ENCODE data around the gene AGBL1.
A peak's percentile ranks its signal among the peaks of the same experiment; 100 is the strongest.
"Not testable (repeated sequence)": the region's sequence is repeated elsewhere in the genome, so short reads cannot be mapped to it uniquely, and the experiment has no call there.

Gene AGBL1

DNA sequence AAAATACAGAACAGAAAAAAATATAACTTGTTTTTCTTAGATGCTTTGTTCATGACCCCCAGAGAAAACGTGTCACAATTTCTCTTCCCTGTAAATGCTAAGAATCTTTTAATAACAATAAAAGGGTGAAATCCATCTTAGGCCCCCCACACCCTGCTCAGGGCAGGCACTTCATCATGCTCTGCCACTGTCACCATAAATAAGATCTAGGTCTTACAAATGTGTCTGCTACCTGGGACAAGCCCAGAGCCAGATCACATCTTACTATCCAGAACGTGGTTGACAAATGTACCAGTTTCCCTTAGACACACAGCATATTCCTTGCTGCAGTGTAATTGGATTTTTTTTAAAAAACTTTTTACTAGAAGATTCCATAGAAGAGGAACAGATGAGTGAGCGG lies 795.4 kb downstream of the AGBL1 start:
- no peak for DNase-seq (ENCODE audit: low read depth)

DNA sequence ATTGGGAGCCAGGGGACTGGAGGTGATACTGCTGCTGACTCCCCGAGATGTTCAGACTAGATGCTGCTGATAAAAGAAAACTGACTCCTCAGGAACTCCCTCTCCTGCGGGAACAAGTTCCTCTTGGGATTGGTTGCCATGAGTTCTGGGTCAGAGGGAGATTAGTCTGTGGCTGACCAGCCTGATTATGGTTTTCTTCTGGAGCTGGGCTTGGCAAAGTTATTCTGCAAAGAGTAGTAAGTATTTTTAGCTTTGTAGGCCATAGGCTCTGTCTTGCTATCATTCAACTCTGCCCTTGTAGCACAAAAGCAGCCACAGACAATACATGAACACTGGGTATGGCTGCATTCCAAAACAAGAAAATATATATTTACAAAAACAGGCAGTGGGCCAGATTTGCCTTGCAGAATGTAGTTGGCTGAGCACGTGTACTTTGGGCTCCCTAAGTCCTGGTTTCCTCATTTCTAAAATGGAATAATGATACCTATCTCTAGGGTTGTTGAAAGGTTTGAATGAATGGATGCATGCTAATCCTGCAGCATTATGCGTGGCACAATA lies 796.8 kb downstream of the AGBL1 start:
- no peak for DNase-seq (ENCODE audit: low read depth)

DNA sequence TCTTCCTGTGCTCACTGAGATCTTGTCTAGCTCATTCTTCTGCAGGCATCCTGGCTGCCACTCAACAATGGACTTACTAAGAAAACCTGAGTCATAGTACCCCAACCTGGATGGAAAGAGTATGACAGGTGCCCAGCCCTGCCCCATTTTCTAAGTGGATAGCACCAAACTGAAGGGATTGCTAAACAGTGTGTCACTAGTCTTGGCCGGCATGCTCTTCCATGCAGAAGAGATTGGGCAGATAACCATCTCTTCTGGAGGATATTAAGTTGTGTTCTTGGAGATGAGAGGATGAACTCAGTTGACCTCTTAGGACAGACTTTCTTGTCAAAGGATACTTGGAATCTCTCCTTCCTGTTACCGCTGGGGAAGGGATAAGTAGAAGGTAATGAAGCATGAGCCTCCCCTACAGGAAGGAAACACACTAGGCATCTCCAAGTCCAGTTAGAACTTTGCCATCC lies 797.5 kb downstream of the AGBL1 start:
- DNase-seq (ENCODE audit: low read depth): peak; percentile 38

DNA sequence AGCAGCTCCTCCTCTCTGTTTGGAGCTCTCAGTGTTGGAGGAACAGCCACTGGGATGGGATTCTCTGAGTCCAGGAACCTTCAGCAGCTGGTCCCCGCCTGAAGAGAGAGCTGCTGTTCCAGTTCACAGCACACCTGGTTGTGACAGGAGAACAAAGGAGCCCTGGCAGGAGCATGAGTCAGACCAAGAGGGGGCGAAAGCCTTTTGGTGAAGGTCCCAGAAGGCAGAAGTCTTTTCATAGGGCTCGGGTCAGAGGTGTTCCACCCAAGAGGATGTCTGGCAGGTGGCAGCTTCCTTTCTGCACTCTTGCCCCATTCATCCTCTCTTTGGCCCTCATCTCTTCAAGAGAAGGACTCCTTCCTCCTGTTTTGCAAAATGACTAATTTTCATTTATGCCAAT lies 799.2 kb downstream of the AGBL1 start:
- not testable (repeated sequence) for DNase-seq (ENCODE audit: low read depth)

DNA sequence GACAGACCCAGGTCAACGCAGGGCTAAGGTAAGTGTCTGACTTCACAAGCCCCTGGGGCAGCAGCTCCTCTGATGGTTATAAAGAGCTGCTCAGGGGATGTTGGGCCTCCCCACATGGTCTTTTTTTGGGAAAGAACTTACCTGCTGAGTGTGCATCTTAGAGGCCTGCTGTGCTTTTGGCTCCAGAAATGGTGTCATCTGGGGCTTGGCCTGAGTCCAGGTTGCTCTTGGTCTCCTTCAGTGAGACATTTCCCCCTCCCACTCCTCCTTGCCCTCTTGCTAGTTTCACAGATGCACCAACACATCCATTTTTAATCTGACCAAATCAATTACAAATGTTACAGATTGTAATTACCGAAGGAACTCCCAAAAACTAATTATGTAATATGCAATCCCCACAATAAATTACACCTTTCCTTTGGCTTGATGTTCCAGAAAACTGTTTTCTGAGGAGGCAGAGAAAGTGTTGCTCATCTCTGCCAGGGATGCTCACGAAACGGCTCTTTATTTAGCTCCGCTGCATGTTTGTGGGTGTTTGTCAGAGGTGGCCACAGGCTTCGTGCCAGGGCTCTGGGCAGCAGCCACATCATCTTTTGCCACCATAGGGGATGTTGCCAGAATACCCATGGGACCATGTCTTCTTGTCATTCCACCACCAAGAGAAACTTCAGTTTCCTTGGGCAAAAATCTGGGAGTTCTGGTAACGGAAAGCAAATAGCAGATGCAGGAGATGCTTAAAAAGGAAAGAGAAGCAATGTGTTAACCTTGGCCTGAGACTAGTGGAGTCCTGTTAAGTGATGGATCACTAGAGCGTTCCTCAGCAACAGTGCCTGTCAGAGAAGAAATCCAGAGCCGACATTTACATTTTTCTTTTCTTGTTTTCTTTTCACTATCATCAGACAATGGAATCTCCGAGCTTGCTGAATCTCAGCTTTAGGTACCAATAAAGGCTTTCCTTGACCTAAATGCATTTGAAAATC lies 799.9 kb downstream of the AGBL1 start:
- DNase-seq (ENCODE audit: low read depth): no peak

DNA sequence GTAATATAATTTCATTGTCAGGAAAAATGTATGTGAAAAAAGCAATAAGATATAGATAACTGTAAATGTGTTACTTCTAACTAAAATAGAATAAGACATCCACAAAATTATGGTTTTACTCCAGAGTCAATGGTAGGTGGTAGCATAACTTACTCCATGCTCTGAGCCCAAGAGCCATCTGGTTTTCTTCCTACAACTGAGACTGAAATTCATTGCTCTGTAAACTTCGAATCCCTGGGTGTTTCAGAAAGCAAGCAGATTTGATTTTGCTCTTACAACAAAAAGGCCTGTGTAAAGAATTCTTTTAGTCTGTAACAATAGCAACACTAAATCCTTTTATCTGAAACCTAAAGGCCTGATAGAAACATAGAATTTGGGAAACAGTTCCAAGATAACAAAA lies 805.9 kb downstream of the AGBL1 start:
- no peak for DNase-seq (ENCODE audit: low read depth)

DNA sequence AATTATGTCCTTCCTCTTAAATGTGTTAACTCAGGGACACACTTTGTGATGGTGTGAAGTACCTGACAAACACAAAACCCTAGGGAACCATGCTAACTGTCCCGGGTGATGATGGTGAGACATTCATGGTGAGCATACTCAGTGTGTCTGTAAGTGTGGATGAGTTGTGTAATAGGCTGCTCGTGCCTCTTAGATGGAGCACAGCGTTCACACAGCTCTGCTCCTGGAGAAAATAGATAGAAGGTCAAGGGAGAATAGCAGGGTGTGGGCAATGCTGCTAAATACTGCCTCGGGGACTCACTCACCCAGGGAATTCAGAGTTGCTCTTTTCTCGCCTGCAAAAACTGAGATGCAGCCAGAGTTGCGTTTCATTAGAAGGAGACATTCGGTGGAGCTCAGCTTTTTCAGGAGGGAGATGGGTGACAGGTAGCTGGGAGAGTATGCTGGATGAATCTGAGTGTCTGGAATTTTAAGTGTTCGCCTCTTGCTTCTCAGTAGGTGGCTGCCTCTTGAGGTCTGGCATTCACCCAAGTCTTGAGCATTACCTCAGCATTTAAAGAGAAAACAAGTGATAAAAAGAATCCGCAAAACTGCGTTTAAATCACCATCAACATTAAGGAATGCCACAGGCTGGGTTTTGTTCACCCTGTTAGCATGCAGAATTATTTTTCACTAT lies 813.2 kb downstream of the AGBL1 start:
- no peak for DNase-seq (ENCODE audit: low read depth)

DNA sequence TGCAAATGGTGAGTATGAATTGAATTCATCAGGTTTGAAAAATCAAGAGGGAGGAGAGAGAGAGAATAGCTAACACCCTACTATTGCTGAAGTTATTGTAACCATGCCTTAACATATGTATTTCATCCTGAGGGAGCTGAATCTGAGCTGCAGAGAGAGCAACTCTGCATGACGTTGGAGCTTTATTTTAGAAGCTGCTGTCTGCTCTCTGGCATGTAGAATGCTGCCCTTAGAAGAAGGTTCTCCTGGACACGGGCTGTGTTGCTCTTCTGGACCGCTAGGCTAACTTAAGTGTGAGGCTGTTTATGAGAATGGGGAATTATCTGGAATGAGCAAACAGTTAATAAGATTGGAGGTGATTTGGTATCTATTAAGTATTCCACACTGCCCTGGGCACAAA lies 814.6 kb downstream of the AGBL1 start:
- DNase-seq (ENCODE audit: low read depth): no peak

DNA sequence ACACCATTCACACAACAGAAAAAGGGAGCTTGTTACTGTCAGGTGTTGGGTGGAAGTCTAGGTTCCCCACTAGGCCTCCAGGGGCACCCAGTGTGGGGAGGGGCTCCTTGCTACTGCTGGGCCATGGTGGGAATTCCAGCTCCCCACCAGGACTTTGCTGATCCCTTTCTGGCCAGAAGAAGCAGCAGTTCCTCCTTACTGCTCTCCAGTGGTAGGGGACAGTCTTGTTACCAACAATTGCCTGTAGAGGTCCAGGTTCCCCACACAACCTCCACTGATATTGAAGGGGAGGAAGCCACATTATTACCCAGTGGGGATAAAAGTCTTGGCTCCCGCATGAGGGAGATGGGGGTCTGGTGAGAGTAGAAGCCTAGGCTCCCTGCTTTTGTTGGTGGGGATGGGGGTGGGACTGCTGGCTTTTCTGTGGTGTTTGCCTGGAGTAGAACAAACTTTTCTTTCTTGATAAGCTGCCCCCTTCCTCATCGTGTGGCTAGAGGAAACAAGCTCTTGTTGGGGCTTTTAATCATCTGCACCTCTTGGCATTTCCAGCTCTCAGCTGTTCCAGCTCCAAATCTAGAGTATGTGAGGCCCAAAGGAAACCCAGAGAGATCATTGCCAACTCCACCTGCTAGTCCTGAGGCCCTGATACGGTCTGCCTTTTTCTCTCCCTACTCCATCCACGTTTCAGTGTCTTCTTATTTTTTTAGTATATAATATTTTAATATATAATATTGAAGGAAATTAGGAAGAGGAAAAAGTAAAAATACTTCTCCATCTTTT lies 824.2 kb downstream of the AGBL1 start:
- DNase-seq (ENCODE audit: low read depth): no peak

DNA sequence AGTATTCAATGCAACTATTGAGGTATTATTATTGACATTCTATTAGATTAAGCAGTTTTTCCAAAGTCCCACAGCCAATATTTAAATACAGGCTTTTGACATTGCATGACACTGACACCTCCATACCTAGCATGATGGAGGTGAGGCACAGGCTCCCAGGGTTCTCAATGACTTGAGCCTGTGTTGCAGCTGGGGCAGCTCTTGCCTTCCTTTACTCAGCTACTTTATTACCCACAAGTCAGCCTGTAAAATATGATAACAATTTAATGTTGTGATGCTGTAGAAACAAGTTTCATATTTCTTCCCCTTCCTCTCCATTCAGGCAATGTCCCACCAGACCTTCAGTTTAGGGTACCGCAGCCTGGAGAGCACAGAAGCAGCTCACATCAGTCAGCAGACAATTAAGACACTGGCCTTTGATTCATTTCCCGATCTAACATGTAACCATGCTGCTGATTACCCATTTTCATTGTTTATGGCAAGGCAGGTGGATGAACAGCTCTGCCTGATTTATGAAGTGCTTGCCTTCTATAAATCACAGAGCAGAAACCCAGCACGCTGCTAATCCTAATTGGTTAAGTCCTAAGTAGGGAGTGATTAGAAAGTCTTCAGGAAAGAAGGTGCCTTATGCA lies 826.1 kb downstream of the AGBL1 start:
- DNase-seq (ENCODE audit: low read depth): no peak

DNA sequence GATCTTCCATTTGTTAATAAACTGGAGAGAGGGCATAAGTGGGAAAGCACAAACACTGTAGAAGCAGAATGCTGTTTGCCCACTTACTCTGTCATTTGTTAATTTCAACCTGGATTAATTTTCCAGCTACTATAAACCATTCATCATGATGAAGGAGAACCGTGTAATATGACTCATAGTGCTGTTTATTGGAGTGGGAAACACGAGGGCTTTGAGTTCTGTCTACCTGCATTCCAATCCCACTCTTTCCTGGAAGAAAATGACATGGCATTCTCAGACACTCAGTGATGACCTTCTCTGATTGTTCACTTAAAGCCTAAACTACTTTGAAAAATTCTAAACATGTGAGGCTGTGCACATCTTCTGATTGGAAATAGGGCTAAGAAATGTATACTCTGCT lies 826.7 kb downstream of the AGBL1 start:
- DNase-seq (ENCODE audit: low read depth): no peak

DNA sequence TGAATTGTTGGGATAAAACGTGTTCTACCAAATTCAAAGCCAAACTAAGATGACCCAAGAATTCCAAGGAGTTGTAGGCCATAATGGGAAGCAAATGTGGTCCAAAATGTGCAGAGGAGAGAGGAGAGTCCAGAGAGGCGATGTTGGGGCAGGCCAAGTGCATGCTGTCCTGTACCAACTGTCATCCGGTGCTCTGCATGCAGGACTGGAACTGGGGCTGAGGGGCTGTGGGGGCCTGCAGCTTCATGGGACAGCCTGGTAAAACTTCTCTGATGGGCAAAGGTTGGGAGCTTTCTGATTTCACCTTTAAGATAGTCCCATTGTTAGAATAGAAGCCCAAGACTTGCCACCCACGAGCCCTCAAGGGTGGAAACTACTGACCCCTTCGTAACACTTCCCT lies 831.4 kb downstream of the AGBL1 start:
- DNase-seq (ENCODE audit: low read depth): no peak

DNA sequence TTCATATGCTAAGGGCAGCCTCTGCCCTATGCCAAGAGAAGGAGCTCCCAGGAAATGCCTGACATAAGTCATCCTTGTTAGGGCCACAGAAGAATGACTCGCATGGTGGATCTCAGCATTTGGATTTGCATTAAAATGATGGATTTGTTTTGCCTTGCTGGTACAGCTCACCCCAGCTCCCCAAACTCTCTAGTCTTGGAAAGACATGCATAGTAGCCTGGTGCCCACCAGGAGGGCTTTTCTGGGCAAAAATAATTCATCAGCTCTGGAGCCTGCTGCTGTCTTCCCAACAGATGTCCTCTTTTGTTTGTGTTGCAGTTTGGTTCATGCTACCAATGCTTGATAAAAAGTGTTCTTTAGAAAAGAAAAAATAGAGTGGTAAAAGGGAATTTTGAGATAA lies 833.0 kb downstream of the AGBL1 start:
- no peak for DNase-seq (ENCODE audit: low read depth)

DNA sequence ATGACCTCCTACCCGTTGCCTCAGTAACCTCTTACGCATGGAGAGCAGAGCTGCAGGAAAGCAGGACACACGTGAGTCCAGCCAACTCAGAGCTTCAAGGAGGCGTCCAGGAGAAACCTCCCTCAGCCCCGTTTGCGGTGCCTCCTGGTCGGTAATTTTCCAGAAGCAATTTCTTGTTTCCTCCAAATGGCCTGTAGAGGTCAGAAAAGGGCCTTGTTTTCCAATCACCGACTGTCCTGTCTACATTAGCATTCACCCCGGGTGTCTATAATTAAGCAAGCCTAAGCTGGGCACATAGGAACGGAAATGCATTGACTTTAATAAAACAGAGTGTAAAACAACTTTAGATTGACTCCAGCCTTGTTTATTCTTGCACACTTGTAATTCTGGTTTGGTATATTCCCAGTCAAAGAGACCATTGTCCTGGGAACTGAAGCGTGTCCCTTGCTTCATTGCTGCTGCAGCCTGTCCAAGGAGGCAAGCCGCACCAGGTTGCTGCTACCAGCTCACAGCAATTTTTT lies 836.2 kb downstream of the AGBL1 start:
- DNase-seq (ENCODE audit: low read depth): peak; percentile 26

DNA sequence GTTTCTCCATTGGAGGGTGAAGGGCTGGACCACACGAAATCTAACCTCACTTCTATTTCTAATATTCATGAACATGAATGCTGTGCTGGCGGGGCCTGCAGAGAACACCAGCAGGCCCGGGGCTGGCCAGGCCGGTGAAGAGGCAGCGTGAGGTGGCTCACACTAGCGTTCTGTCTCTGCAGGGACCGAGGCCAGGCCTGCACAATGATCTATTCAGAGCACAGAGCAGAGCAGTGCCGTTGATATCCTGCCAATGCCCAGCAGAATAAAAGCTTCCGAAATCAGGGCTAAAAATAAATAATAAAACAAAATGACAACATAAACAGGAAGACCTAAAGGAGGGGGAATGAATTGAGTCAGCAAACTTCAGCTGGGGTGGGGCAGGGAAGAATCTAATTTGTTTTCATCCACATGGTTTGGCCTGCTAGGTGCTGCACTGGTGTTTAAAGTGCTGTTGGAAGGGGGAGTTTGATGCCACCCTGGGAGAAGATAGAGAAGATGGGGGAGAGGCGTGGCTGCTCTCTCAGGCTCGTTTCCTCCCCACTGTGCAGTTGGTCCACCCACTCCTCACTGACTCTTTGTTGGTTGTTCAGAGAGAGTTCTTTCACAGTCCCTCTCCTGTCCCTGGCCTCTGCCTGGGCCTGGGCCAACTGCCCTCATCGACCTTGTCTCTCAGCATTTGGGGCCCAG lies 837.1 kb downstream of the AGBL1 start:
- DNase-seq (ENCODE audit: low read depth): no peak

DNA sequence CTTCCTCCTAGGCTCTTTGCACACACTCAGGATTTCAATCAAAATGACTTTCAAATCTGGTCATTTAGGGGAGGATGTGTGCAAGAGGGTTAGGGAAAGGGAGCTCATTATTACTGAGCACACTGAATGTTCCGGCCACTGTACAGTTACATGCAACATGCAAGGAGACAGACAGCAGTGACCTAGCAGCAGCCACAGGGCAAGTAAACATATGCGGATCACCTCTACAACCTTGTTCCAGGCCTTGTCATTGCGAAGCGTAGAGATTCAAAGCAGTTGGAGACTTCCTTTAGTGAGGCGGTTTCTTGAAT lies 837.6 kb downstream of the AGBL1 start:
- no peak for DNase-seq (ENCODE audit: low read depth)

DNA sequence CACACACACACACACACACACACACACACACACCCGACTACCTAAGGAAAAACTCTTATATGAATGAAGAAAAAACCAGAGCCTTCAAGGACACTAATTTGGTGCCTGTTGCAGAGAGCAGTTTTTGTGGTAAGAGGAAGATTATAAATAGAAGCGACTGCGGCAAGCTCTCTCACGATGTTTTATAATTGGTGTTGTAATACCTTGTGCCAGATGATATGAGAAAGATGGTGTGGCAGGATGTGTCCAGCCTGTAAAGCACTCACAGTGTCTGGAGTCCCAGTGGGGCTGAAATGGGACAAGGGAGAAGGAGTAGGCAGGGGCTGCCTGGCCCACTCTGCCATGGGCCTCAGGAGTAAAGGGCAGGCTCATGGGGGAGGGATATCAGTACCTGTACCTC lies 839.9 kb downstream of the AGBL1 start:
- DNase-seq (ENCODE audit: low read depth): no peak

DNA sequence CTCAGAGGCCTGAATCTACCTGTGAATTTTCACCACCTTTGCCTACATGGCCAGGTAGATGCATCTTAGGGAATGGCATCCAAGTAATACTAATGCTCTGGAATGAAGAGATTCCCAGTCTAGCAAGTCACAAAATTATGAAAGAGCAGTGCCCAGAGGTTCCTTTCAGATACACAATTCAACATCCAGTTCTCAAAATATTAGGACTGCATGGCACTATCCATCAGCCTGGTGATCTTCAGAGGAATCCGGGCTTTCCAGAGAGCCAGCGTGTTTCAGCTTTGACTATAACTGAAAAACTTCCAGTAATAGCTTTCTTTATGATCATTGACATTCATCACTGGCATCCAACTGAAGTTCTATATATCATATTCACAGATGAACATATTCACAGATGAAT lies 849.8 kb downstream of the AGBL1 start:
- DNase-seq (ENCODE audit: low read depth): no peak

DNA sequence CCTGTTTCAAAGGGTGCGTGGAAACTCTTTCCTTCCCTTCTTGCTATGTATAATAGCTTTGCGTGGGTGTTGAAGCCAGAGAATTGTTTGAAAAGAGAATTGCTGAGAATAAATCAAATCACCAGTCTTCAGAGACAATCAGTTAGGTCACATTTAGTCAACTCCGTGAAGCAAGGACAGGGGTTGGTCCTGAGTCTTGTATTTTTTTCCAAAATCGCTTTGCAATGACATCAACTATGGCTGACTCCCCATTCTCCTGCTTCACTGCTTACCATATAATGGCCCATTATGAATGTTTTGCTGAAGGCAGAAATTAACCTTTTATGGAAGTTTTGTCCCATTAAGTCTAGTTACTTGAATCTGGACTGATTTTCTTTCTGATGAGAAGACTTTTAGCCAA lies 852.8 kb downstream of the AGBL1 start:
- no peak for DNase-seq (ENCODE audit: low read depth)

DNA sequence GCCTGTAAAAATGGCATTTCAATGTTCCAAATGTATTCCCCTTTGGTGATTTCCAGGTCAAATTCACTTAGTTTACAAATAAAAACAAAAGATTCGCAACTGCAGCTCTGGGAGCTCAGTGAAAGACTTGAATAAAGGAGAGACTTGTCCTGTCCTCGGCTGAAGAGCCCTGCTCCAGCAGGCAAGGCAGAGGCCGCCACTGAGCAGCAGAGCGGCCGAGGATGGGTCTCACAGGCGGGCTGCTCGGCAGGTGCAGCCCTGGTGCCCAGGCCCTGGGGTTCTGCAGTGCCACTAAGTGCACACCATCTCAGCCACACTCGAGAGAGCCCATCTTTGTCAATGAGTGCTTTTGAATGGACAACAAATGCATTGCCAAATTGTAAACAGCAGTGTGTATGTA lies 856.2 kb downstream of the AGBL1 start:
- DNase-seq (ENCODE audit: low read depth): no peak

DNA sequence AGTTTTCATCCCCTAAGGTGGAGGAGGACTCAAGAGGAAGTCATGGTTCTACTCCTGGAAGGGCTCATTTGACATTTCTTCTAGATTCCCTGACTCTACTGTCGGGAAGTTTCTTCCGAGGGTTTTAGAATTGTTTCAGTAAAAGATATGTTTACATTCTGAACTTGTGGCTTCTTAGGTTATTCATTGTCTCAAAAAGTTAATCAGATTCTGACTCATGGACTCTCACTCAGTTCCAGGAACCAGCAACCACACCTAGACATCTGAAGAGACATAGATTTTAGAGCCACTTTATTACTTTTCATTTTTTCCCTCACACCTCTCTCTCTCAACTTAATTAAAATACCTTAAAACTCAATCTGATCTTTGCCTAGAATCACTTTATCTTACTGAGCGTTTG lies 862.6 kb downstream of the AGBL1 start:
- DNase-seq (ENCODE audit: low read depth): no peak
